HG03060 (cell line): ENCODE results near the gene RMI1.
"Not testable (repeated sequence)": the region's sequence is repeated elsewhere in the genome, so short reads cannot be mapped to it uniquely, and the experiment has no call there.

Experiments used
- ATAC-seq: cut with Tn5 transposase; IDR thresholded peaks from one replicate; pipeline ENCODE4 v1.9.1; 2021; ENCODE audit warnings: low read depth, moderate number of reproducible peaks; ENCODE audit not compliant: unreplicated experiment

RMI1 gene

GRCh38 chr9:83980395-83981125 lies at the start of gene RMI1:
TSS of gene RMI1 (plus strand) at chr9:83980805. CDS start at chr9:84000987, 20,182 bp downstream.
- peak; percentile 41 for ATAC-seq

- no peak for ATAC-seq
These were observed 49.7 kb upstream of the RMI1 start for GRCh38 chr9:83930881-83931280.

GRCh38 chr9:83932011-83932410 lies 48.6 kb upstream of the RMI1 start:
- no peak for ATAC-seq

GRCh38 chr9:83932851-83933250 lies 47.8 kb upstream of the RMI1 start:
- ATAC-seq, result no peak

- no peak for ATAC-seq
These were observed 46.8 kb upstream of the RMI1 start for GRCh38 chr9:83933790-83934189.

GRCh38 chr9:83934569-83935275 lies 45.9 kb upstream of the RMI1 start:
- ATAC-seq, result no peak

GRCh38 chr9:83935276-83935935 lies 45.2 kb upstream of the RMI1 start:
- ATAC-seq, result no peak

GRCh38 chr9:83936523-83936922 lies 44.1 kb upstream of the RMI1 start:
- ATAC-seq, result no peak

- no peak for ATAC-seq
These were observed 42.6 kb upstream of the RMI1 start for GRCh38 chr9:83937861-83938455.

- ATAC-seq, result no peak
These were observed 39.9 kb upstream of the RMI1 start for GRCh38 chr9:83940590-83941303.

- ATAC-seq, result not testable (repeated sequence)
These were observed 32.5 kb upstream of the RMI1 start for GRCh38 chr9:83948096-83948495.

- no peak for ATAC-seq
These were observed 24.5 kb upstream of the RMI1 start for GRCh38 chr9:83956086-83956435.

GRCh38 chr9:83956436-83957247 lies 24.0 kb upstream of the RMI1 start:
- ATAC-seq, result no peak

GRCh38 chr9:83957248-83957513 lies 23.4 kb upstream of the RMI1 start:
- ATAC-seq, result no peak

- ATAC-seq, result no peak
These were observed 21.5 kb upstream of the RMI1 start for GRCh38 chr9:83959061-83959460.

- ATAC-seq, result no peak
These were observed 19.6 kb upstream of the RMI1 start for GRCh38 chr9:83960991-83961390.

GRCh38 chr9:83962165-83962564 lies 18.4 kb upstream of the RMI1 start:
- ATAC-seq, result no peak

GRCh38 chr9:83964973-83965349 lies 15.6 kb upstream of the RMI1 start:
- no peak for ATAC-seq

- no peak for ATAC-seq
These were observed 15.0 kb upstream of the RMI1 start for GRCh38 chr9:83965350-83966208.
